Activated B cell treated with CpG ODN at 0.5 μM for 24 hours (primary cell): ENCODE results near the gene PLP1. TPM values are rescaled to one million over a fixed set of nuclear protein-coding genes. Genes with fewer than 3 reads are reported as not detected.

Experiments
- ATAC-seq: fragments of 200-7000 bp; cut with Tn5 transposase; one replicate; pipeline ENCODE4 v1.10.0; 2021; ENCODE audit warnings: low read depth, mild to moderate bottlenecking, moderate library complexity
- CTCF ChIA-PET: fragments of 350-600 bp; sonication (Branson Sonifier 250); formaldehyde crosslinking; loops from one replicate; lab custom pipeline; 2021; ENCODE audit warnings: antibody characterized with exemption; lab: Charles Lee
- POLR2A ChIA-PET: fragments of 350-600 bp; sonication (Branson Sonifier 250); formaldehyde crosslinking; loops from one replicate; lab custom pipeline; 2021; ENCODE audit warnings: antibody characterized with exemption; lab: Charles Lee
- DNase-seq: peaks from one replicate; pipeline ENCODE4 v3.0.0; 2022
- H3K27ac Mint-ChIP-seq: one replicate; pipeline ENCODE4 v1.8.0; 2020; ENCODE audit warnings: mixed read lengths
- H3K27me3 Mint-ChIP-seq: one replicate; pipeline ENCODE4 v1.8.0; 2021; ENCODE audit warnings: mixed read lengths
- H3K36me3 Mint-ChIP-seq: one replicate; pipeline ENCODE4 v1.8.0; 2021; ENCODE audit warnings: low read depth, mixed read lengths
- H3K4me1 Mint-ChIP-seq: one replicate; pipeline ENCODE4 v1.8.0; 2021; ENCODE audit warnings: mixed read lengths
- H3K4me3 Mint-ChIP-seq: one replicate; pipeline ENCODE4 v1.8.0; 2020; ENCODE audit warnings: mild to moderate bottlenecking, mixed read lengths
- H3K9me3 Mint-ChIP-seq: one replicate; pipeline ENCODE4 v1.8.0; 2020; ENCODE audit warnings: mixed read lengths
- CTCF ChIP-seq: fragments of 200-600 bp; IDR thresholded peaks from one replicate; pipeline ENCODE4 v1.8.0; 2022; ENCODE audit warnings: antibody characterized with exemption, mild to moderate bottlenecking
- intact Hi-C: fragments of 100-400 bp; cut with micrococcal nuclease; formaldehyde crosslinking; loops from one replicate; pipeline ENCODE4 v1.15.1; 2024
- total RNA-seq: library from RNA; stranded (reverse); gene quantifications from 2 replicates; pipeline ENCODE4 v1.2.3, GENCODE V29; 2022

The PLP1 gene
- total RNA-seq, 1 donor from 2014 or later = not detected

GRCh38 chrX:103791228-103791627, 14.6 kb downstream of the PLP1 start:
- ChIA-PET POLR2A (no interaction called here), CTCF (no interaction called here)
- intact Hi-C loops = no loop called here
- no peak for ATAC-seq
- Mint-ChIP-seq H3K4me1 (peaks cover 23% of the 10 kb centered on the region), H3K4me3 (no peak overlapping the region), H3K36me3 (no peaks in the 10 kb centered on the region), H3K9me3 (no peaks in the 10 kb centered on the region), H3K27me3 (no peaks in the 10 kb centered on the region), H3K27ac (no peak overlapping the region)
- no peak for DNase-seq
- TF ChIP-seq CTCF = no peak

GRCh38 chrX:103791826-103792485, 15.3 kb downstream of the PLP1 start:
- TF ChIP-seq CTCF = no peak
- Mint-ChIP-seq H3K36me3 (no peaks in the 10 kb centered on the region), H3K4me1 (peaks cover 23% of the 10 kb centered on the region), H3K9me3 (no peaks in the 10 kb centered on the region), H3K4me3 (no peak overlapping the region), H3K27ac (no peak overlapping the region), H3K27me3 (no peaks in the 10 kb centered on the region)
- ChIA-PET POLR2A (no interaction called here), CTCF (no interaction called here)
- DNase-seq = no peak
- intact Hi-C loops = no loop called here
- no peak for ATAC-seq

- Mint-ChIP-seq H3K36me3 (no peaks in the 10 kb centered on the region), H3K4me1 (peaks cover 18% of the 10 kb centered on the region), H3K9me3 (no peaks in the 10 kb centered on the region), H3K27ac (no peak overlapping the region), H3K4me3 (no peak overlapping the region), H3K27me3 (no peaks in the 10 kb centered on the region)
- POLR2A ChIA-PET = no interaction called here
- CTCF ChIA-PET = no interaction called here
- TF ChIP-seq CTCF = no peak
- intact Hi-C loops = no loop called here
- DNase-seq (no peak), ATAC-seq (no peak)
Observed at GRCh38 chrX:103792916-103793544, 16.4 kb downstream of the PLP1 start.

- H3K4me1 Mint-ChIP-seq = peaks cover 13% of the 10 kb centered on the region
- ChIA-PET POLR2A (no interaction called here), CTCF (no interaction called here)
- DNase-seq (no peak), ATAC-seq (no peak)
- intact Hi-C loops = no loop called here
- H3K4me3 Mint-ChIP-seq = no peak overlapping the region
- no peak for TF ChIP-seq CTCF
- no peaks in the 10 kb centered on the region for H3K9me3 Mint-ChIP-seq
- no peaks in the 10 kb centered on the region for H3K27me3 Mint-ChIP-seq
- no peaks in the 10 kb centered on the region for H3K36me3 Mint-ChIP-seq
- H3K27ac Mint-ChIP-seq = no peak overlapping the region
Observed at GRCh38 chrX:103793545-103793940, 16.9 kb downstream of the PLP1 start.

GRCh38 chrX:103794119-103794518, 17.5 kb downstream of the PLP1 start:
- TF ChIP-seq CTCF = no peak
- CTCF ChIA-PET = no interaction called here
- Mint-ChIP-seq H3K27me3 (no peaks in the 10 kb centered on the region), H3K9me3 (no peaks in the 10 kb centered on the region), H3K4me1 (peaks cover 7% of the 10 kb centered on the region), H3K27ac (no peak overlapping the region), H3K4me3 (no peak overlapping the region), H3K36me3 (no peaks in the 10 kb centered on the region)
- no peak for DNase-seq
- POLR2A ChIA-PET = no interaction called here
- intact Hi-C loops = no loop called here
- no peak for ATAC-seq
